ENCODE results near the gene SPDL1.

DNA sequence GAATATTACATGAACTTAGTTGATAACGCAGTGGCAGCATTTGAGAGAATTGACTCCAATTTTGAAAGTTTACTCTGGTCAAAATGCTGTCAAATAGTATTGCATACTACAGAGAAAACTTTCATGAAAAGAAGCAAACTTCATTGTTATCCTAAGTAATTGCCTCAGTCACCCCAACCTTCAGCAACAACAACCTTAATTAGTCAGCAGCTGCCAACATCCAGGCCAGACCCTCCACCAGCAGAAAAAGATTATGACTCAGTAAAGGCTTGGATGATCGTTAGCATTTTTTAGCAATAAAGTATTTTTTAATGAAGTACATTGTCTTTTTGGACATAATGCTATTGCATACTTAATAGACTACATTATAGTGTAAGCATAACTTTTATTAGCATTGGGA lies 40.8 kb upstream of the SPDL1 start:
- TF ChIP-seq CTCF (IDR thresholded peaks at IDR 0.05) (no peak), POLR2A (IDR thresholded peaks at IDR 0.05) (no peak)
